Activated CD8-positive, alpha-beta memory T cell treated with anti-CD3 and anti-CD28 coated beads, Interleukin-2, amount 50 U/mL, for 48 hours (primary cell): ENCODE data around the gene IQGAP2.

Experiments
- DNase-seq: peaks from one replicate; pipeline ENCODE4 v3.0.0-alpha.2; 2020

The IQGAP2 gene

GRCh38 chr5:76386360-76386759 is 16.7 kb upstream of the IQGAP2 start:
- DNase-seq, result no peak

DNA sequence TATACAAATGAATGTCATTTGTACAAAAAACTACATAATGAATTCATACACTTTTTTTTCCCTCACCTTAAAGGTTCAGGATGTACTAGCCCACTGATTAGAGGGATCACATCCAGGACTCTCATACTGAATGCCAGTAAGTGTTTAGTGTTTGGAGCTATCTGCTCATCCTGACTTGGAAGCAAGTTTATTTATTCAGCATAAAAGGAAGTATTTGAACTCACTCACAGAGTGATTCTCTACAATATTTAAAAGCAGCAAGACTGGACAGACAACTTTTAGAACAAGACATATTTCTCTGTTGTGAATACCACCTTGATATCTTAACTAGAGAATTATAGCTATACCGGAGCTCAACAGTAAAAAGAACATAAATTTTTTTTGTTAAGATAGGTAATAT is 14.8 kb upstream of the IQGAP2 start:
- DNase-seq, result no peak

DNA sequence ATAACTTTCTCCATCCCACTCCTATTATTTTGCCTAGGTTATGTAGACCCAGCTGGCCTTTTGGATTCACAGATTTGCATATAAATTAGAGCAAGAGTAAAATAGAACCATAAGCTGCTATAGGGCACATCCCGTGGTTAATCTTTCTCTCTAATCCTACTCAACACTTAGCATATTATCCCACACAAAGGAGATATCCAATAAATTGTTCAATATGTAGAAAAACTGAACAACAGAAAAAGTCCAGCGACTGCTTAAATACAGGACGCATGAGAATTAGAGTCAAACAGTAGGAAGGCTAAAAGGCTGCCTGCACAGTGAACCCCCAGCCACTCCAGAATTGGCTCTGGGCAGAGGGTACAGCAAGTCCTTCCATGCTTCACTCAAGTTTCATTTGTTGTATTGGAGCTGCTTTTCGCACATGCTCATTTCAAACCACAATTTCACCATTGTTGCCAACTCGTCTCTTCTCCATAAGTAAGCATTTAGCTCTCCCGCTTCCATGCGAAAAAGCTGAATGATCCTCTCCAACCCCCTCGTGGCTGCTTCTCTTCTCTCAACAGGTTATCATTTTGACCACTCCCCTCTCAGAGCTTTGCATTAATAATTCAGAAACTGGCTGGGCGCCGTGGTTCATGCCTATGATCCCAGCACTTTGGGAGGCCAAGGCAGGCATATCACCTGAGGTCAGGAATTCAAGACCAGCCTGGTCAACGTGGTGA is 14.1 kb upstream of the IQGAP2 start:
- DNase-seq, result no peak

DNA sequence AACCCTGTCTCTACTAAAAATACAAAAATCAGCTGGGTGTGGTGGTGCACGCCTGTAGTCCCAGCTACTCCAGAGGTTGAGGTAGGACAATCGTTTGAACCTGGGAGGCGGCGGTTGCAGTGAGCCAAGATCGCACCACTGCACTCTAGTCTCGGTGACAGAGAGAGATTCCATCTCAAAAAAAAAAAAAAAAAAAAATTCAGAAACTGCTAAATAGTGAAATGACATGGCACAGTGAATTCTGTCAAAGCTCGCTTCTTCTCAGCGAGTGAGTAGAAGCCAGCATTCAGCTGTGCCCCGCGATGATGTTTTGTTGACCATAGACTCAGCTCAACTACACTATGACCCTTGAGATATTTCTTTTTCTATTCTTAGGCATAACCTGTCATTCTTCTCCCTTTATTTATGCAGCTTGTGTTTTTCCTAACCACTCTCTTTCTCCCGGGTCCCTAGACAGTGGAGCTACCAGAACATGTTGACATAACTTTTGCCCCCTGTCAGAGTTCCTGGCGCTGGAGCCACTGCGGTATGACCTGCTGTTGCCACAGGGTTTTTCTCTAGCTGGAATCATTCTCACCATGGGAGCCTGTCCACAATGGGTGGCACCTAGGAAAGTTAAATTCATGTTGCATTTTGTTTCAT is 13.5 kb upstream of the IQGAP2 start:
- no peak for DNase-seq

- no peak for DNase-seq
Measured at GRCh38 chr5:76391014-76391413, 12.1 kb upstream of the IQGAP2 start.

- no peak for DNase-seq
Measured at GRCh38 chr5:76393035-76393680, 9.9 kb upstream of the IQGAP2 start.

DNA sequence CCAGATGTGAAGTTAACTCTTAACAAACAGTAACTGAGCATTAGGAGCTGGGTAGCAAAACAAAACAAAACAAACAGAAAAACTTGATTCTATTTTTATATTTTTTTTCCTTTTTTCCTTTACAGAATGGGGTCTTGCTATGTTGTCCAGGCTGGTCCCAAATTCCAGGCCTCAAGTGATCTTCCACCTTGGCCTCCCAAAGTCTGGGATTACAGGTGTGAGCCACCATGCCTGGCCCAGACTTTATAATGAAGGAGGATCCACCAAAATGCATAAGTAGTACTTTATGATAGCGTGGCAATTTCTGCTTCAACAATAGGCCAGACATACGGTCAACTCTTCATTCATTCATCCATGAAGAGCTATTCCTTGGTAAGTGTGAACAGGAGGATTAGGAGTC is 5.9 kb upstream of the IQGAP2 start:
- DNase-seq, result no peak

DNA sequence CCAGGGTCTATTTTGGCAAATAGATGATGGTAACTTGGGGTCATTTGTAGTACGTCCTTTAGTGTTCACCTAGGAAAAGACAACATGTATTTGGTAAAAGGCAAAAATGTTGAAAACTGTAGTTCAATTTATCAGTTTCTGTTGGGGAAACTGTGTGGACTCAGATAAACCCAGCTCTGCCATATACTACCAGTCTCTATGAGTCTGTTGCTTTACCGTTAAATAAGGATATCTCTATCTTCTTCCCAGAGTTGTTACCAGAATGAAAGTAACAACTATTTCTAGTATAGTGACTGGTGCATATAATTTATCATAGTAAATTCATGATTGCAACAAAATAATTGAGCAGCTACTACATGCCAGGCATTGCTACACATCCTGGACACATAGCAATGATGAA is 3.8 kb upstream of the IQGAP2 start:
- no peak for DNase-seq

DNA sequence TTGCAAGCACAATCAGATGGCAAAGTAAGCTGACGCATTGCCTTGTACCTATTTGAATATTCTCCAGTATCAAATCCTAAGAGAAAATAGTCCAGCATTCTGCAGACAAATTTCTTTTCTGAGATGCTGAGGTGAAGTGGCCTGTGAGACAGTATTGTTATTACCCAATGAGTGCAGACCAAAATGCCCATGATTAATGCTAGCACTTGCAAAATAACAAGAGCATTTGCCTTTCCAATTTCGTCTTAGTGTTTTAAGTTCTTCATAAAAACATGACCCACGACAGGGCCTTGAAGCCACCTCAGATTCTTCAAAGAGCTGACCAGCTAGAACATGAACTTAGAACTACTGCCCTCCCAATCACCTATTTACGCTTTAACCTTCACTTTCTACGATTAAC is 2.6 kb upstream of the IQGAP2 start:
- DNase-seq, result no peak

DNA sequence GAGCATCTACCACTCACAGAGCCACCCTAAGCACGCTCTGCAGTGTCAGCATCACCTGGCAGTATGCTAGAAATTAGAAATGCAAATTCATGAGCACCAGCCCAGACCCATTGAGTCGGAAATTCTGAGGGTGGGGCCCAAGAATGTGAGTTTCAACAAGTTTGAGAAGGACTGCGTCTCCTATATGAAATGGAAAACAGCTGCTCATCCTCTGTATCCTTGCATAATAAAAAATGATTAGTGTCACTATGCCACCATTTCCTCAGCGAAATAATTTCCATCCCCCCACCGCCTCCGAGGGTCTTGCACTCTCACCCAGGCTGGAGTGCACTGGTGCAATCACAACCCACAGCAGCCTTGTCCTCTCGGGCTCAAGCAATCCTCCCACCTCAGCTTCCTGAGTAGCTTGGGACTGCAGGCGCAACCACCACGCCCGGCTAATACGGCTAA is 1.3 kb upstream of the IQGAP2 start:
- no peak for DNase-seq

- peak; percentile 83 for DNase-seq
Measured at GRCh38 chr5:76402251-76402885, 717 bp upstream of the IQGAP2 start.

- peak; percentile 83 for DNase-seq
Measured at GRCh38 chr5:76403766-76404222, 709 bp downstream of the IQGAP2 start.

GRCh38 chr5:76404223-76405211 is 1.4 kb downstream of the IQGAP2 start:
- peak; percentile 79 for DNase-seq

DNA sequence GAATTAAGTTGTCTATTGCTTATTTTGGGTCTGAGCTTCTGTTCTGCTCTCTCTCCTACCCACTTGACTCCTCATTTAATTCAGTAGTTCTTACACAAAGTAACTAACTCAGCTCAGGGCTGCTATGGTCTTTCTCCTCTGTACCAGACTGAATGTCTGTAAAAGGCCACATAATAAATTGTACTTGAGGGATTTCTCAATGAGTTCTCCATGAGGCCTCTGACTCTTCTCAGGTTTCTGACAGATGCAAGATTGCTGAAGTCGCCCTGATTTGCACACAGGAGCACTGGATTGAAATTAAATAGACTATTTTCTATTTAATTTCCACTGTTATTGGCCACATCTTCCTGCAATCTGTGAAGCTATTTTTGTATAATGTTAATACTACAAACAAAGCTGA is 2.9 kb downstream of the IQGAP2 start:
- DNase-seq, result no peak

GRCh38 chr5:76406673-76407072 is 3.6 kb downstream of the IQGAP2 start:
- DNase-seq, result no peak

DNA sequence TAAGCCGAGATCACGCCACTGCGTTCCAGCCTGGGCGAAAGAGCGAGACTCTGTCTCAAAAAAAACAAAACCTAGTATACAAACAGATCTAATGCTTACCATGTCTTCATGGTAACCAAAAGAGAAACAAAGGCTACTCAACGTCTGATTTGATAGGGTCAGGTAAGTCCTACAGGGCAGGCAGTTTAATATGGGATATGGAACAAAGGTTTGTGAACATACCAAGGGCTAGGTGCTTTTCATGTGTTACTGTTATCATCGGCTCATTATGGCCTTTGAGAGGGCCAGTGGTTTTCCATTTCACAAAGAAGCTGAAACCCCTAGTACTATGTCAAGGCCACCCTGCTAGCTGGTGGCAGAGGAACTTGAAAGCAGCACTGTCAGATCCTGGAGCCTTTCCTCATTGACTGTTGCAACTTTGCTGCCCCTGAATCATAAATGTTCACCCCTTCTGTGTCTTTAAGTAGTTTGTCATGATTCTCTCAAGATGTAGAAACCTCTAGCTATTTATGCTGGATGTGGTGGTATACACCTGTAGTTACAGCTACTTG is 5.1 kb downstream of the IQGAP2 start:
- DNase-seq, result no peak

GRCh38 chr5:76412511-76412910 is 9.4 kb downstream of the IQGAP2 start:
- DNase-seq, result no peak

DNA sequence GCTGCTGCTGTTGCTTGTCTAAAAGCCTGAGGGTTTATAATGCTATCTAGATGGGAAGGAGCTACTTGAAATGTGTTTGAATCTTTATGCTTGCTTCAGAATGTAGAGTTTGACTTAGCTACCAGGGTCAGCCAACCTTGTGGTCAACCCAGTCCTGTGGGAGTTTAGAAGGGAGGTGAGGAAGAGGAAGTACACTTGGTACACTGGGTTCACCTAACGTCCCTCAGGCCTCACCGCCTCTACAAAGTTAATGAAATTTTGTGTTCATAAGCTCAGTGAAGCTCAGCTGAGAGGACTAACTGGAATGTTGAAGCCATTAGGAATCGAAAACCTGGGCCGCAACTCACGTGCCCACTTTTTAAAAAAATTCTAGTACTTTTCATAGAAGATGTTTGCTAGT is 10.7 kb downstream of the IQGAP2 start:
- no peak for DNase-seq

- no peak for DNase-seq
Measured at GRCh38 chr5:76414788-76415187, 11.7 kb downstream of the IQGAP2 start.

DNA sequence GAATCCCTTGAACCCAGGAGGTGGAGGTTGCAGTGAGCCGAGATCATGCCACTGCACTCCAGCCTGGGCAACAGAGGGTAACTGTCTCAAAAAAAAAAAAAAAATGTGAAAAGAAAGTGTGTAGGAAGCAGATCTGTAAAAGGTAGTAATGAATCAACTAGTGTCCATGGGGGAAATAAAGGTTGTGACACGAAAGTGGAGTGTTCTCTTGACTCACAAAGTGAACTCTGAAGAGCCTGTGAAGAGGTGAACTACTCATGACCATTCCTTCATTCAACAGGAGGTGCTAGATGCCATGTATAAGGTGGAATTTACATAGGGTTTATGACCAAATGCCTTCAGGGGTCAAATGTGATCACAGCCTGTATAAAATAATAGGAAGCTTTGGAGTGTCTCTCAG is 12.8 kb downstream of the IQGAP2 start:
- DNase-seq, result no peak

- no peak for DNase-seq
Measured at GRCh38 chr5:76419597-76420298, 16.7 kb downstream of the IQGAP2 start.
